T-helper 2 cell treated with Interferon-gamma antibody and Interleukin-4, amounts not matched to agents 100 ng/mL and 5 ng/mL, for 36 hours (primary cell): Measurements from ENCODE around the gene CCNY. TPM values are rescaled to one million over a fixed set of nuclear protein-coding genes. Genes with fewer than 3 reads are reported as not detected.

ENCODE experiments used
- intact Hi-C: fragments of 100-400 bp; cut with micrococcal nuclease; formaldehyde crosslinking; loops from one replicate; pipeline ENCODE4 v1.15.1; 2023
- total RNA-seq: library from RNA; stranded (reverse); gene quantifications from 2 replicates; pipeline ENCODE4 v1.2.3, GENCODE V29; 2022

Gene CCNY
- total RNA-seq, 1 donor from 2014 or later: 56.3 TPM

DNA sequence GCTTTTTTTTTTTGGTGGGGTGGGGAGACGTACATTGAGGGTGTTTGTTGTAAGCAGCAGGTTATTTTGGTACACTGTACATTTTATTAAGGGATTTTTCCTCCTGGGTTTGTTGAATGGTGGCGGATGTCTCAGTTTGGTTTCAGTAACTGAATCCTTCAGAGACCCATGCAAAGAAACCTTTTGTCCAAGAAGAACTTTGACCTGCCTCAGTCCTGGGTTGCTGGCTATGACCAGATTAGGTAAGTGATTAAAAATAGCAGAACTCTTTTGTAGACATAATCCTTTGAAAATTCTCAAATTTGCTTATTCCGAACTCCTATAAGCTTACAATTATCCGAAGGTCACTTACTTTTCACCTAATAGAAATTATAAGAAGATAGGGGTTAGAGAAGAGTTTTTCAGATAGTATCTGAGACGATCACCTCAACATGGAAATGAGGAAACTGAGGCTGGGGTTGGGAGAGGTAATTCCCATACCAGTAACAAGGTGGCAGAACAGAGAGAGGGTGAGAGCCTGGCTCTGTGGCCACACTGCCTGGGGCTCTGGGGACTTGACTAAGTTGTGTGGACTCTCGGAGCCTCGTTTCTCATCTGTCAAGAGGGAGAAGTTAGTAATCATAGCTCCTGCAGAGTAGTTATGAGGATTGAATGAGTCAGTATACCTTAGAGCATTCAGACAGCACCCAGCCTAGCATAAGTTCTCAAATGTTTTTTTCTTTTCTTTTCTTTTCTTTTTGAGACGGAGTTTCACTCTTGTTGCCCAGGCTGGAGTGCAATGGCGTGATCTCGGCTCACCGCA lies 87.4 kb downstream of the CCNY start:
- intact Hi-C loops: no loop called here

DNA sequence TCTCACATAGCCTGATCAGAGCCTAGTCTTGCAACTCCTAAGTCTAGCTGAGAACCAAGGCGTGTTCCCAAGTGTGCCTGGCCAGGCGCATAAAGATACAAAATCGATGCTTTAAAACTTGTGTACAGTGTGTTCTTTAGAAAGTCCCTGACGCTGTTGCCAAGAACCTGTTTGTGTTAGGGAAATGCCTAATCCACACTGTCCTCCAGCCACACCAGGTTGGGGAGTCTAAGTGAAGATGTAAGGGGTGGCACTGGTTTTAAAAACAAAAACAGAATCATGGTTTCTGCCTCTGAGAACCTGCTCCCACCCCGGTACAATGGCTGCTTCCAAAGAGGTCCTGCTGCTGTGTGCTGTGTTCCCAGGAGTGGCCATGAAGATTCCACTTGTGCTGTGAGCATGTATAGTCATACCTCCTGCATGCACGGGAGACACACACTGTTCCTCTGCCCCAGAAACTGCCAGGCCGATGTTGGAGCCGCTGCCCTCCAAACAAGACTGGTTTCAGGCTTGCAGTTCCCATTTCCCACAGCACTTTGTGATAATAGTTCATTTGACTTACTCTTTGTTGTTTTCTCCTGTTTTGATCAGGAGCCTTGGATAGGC lies 88.5 kb downstream of the CCNY start:
- intact Hi-C loops: no loop called here

DNA sequence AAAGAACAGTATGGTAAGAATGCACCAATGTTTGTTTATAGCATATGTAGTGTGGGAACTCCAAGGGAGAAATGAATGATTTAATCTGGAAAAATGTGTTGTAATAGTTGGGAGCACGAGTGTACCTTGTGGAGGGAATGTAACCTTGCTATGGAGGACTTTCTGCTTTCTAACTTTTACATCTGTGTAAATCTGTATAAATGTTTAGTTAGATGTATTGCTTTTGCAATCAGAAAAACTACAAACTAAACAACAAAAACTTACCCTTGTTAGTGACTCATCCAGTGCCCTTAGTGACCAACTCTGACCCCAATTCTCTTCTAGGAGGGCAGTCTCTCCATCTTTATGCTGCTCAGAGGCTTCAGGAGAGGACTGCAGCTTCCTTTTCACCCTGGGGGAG lies 89.3 kb downstream of the CCNY start:
- intact Hi-C loops: no loop called here

DNA sequence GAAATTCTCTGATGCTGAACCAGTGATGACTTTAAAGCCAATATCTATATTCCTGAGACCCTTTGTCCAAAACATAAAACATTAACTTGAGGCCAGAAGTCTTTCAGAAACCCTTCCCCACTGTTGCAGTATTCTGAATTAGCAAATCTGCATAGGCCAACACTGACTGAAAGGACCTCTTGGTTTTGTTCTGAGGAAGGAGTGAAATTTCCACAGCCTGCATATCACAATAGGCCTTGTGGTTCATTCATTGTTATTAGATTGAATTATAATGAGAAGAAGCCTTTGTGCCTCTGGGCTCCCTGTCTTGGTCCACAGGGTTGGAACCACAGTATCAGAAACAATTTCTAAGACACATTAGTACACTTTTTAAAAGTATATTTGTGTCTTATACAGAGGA lies 90.3 kb downstream of the CCNY start:
- intact Hi-C loops: no loop called here

DNA sequence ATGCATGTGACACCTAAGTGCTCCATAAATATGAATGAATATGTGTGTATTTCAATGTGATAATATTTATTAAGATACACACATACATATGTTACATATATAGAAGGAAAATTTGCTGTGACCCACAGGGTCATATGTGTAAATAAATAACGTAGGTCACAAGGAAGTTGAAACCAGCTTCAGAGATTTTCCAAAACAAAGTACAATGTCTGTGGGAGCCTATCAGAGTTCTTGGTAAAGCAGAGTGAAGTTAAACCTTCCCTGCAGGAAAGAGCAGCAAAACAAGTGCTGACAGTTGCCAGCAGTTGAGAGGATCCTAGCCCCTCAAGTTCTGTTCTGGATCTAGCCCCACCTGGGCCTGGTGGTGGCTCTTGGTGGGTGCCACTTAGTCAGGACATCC lies 91.2 kb downstream of the CCNY start:
- intact Hi-C loops: no loop called here

DNA sequence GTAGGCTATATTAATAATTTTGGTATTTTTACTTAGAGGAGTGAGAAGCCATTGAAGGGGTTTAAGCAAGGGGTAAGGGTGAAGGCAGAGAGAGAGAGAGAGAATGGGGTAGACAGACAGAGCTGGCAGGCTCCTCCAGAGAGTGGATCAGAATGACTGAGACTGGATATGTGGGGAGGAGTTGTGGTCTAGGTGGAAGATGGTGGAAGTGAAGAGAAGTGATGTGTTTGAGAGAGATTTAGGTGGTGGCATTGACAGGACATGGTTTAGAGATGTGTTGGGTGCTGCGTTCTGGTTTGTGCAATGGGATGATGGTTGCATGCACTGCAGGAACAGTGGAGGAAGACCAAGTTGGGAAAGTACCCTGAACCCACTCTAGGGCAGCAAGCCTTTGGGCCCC lies 92.2 kb downstream of the CCNY start:
- intact Hi-C loops: no loop called here

DNA sequence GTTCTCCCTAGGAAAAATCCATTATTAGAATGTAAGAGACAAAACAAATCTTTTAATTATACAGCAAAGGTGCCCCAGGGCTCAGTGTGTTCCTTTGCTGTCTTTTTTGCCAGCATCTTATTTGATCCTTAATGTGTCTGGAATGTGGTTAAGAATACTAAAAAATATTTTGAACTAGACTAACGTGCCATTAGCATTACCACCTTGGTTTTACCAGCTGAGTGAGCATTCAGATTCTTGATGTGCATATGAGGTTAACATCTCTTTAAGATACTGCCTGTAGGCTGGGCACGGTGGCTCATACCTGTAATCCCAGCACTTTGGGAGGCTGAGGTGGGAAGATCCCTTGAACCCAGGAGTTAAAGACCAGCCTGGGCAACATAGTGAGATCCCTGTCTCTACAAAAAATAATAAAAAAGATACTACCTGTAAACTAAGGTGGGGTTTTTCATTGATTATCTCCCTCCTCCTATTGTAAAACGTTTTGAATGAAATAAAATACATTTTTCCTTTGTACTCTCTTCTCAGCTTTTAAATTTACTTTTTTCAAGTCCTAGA lies 96.6 kb downstream of the CCNY start:
- intact Hi-C loops: no loop called here

DNA sequence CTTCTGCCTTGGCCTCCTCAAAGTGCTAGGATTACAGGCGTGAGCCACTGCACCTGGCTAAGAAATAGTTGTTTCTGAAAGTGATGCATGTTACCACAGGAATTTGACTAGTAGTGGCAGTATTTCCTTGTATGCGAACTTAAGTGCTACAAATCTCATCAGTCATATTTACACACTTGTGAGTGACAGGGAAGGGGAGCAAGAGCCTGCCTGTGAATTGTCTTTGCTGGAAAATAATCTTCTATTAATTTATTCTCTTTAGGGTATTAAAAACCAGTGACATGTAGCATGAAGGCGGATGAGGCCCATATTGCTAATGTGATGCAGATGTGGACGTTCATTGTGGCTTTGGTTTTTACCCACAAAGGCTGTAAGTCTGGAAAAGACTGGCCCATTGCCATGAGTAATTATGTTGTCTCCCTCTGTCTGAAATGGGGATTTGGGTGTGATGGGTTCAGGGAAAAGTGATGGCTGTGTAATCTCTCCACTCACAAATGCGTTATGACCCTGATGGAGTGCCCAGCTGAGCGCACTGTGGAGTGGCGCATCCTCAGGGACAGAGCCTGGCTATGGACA lies 97.6 kb downstream of the CCNY start:
- intact Hi-C loops: no loop called here

DNA sequence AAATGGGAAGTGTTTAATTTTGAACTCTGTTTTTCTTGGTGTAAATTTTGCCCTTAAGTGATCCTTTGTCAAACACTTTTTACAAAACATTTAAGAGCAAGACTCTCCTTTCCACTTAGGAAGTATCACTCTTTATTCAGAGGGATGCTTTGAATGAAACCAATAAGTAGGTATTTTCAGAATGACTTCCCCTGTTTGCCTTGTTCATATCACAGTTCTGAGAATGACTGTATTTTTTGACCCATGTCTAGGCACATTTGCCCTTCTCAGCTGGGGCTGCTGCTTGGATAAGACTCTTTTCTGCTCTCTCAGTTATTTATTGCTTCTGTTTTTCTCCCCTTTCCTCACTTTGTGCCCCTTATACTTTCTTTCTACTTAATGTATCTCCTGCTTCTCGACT lies 98.2 kb downstream of the CCNY start:
- intact Hi-C loops: no loop called here

DNA sequence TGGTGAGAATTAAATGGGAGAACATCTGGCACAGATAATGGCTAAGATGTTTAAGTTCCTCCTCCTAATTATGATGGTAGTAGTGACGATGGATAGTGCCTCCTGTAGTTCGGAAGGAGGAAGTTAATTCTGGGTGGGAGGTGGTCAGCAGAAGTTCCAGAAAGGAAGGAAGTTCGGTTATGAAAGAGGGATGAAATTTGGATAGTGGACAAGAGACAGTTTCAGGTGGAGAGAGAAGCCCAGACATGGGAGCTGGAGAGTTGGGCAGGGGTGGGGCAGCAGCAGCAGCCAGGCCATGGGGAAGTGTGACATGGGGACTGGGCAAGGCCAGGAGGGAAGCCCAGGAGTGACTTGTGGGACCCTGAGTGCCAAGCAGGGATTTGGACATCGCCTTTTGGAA lies 99.5 kb downstream of the CCNY start:
- intact Hi-C loops: no loop called here

DNA sequence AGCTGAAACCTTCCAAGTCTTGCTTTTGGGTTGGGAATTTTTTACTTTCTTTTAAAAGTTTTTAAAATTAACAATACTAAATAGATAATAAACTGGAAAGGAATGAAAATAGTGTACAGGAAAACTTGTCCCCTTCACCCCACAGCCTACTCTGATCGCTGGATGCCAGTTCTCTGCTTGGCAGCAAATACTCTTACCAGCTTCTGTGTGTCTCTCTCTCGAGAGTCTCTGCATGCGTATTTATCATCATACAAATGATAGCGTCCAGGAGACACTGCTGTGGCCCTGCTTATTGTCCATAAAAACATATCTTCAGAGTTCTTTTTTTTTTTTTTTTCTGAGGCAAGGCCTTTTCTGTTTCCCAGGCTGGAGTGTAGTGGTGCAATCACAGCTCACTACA lies 101.5 kb downstream of the CCNY start:
- intact Hi-C loops: no loop called here

DNA sequence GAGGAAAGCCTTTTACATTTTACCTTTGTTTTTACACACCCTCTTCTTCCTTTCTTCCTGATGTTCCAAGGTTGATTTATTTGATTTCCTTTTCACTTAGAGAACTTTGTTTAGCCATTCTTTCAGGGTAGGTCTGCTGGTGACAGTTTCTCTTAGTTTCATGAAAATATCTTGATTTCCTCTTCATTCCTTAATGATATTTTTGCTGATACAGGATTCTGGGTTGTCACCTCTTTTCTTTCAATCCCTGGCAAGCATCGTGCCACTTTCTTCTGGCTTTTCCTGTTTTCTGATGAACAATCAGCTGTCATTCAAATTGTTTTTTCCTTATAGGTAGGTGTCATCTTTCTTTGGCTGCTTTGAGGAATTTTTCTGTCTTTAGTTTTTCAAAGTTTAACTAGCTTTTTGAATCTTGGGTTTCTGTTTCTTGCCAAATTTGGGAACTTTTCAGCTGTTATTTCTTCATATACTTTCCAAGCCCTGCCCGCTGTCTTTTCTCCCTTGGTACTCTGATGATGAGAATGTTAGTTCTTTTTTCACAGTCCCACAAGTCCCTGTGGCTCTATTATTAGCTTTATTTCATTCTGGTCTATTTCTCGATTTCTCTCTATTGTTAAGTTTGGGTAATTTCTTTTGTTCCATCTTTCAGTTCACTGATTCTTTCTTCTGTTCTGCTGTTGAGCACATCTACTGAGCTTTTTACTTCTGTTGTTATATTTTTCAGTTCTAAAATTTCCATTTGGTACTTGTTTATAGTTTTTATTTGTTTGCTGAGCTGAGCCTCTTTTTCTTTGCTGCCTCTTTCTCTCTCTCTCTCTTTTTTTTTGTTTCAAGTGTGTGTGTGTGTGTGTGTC lies 102.6 kb downstream of the CCNY start:
- intact Hi-C loops: no loop called here

DNA sequence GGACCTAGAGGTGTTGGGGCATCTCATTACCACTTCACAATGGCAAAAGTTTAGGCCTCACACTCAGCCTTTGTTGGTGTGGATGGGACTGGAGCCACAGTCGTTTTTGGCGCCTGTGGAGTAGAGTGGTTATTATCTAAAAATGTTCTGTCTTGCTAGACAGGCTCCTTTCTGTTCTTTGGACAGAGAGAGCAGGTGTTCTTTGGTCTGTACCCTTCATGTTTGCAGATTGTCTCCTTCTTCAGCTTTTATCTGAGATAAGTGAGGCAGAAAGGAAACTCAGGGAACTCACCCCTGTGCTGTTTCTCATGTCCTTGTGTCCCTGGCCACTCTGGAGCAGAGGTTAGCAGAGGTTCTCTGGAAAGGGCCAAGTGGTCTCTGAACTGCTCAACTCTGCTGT lies 103.7 kb downstream of the CCNY start:
- intact Hi-C loops: no loop called here

DNA sequence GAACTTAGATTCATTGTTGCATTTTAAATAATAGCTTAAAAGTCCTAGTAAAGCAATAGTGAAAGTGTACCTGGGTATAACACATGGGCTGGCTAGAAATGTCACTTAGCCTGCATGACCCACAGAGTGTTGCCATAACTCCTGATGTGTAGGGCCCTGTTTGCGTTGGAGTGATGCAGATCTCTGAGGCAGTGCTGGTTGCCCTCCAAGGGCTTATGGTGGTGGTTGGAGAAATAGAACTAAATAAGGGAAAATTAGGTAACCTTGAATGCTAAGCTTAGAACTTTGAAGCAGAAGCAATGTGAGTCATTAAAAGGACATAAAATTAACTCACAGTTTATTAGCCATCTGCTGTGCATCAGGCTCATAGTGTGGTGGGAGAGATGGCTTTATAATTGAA lies 105.7 kb downstream of the CCNY start:
- intact Hi-C loops: no loop called here

DNA sequence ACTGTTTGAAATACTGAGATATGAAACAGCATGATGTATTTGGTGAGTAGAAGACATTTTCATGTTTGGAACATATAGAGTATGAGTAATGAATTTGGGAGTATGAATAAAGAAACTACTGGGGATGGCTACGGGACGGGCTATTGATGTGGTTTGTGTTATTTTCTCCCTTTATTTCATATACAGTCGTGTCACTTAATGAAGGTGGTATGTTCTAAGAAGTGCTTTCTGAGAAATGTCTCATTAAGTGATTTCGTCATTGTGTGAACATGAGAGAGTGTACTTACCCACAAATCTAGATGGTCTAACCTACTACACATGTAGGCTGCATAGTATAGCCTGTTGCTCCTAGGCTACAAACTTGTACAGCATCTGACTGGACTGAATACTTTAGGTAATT lies 106.3 kb downstream of the CCNY start:
- intact Hi-C loops: no loop called here

DNA sequence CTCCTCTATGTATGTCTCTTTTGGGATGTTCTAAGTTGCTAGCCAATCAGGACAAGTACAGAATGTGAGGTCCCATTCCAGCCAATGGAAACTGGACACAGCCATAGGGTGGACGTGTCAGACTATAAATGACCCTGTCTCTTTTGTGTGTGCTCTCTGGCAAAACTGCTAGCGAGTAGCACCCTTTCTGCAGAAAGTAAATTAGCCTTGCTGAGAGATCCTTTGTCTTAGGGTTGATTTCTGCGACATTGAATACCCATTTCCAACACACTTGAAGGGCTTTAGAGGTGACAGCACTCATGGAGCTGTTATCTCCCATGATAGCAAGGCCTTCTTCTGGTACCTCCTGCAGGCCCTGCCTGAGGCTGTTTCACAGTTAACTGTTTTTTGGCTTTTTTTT lies 107.5 kb downstream of the CCNY start:
- intact Hi-C loops: no loop called here

DNA sequence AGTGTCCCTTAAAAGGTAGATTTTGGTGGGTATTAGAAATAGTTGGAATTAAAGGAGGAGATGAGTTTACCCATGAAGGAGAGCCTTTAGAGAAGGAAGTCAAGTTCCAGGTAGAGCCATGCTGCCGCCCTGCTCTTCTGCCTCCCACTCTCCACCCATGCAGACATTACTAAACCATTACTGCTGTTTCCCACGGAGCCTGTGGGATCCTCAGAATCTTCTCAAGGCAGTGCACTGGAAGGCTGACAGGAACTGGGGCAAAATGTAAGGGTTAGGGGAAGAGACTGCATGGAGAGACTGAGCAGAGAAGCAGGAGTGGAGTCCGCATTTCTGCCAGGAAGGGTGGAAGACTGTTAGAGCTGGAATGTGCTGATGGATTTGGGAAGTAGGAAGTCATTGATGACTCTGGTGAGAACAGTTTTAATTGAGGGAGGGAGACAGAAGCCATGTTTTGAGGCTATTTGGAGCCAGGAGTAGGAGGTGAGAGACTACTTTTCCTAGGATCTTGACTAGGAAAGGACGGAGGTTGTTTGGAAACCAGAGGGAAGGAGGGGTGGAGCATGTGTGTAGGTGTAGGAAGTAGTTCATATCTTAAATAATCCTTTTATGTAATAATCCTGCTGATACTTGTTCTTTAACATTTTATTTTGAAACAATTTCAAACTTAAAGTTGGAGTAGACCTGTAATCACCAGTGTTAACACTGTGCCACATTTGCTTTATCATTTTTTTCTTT lies 109.0 kb downstream of the CCNY start:
- intact Hi-C loops: loop anchor here (5.0 kb wide), 1 partner anchor 108 kb away; the partner anchor contains the start of gene CCNY

DNA sequence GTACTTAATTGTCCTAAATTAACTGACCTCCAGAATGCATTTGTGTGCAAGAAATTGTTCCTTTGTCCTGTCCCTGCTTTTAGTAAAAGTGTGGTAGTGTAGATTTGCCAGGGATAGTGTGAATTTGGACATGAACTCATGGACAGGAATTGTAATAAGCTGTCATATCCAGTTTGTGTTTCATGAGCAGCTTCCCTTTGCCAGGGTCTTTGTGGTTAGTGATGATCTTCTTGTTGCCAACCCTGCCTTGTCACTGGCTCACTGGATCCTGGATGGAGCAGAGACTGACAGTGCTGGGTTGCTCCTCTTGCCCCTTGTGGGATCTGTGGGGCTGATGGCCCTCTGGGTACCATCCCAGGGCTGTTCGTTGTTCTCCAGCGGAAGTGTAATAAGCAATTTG lies 110.1 kb downstream of the CCNY start:
- intact Hi-C loops: loop anchor here (5.0 kb wide), 1 partner anchor 109 kb away; the partner anchor contains the start of gene CCNY

DNA sequence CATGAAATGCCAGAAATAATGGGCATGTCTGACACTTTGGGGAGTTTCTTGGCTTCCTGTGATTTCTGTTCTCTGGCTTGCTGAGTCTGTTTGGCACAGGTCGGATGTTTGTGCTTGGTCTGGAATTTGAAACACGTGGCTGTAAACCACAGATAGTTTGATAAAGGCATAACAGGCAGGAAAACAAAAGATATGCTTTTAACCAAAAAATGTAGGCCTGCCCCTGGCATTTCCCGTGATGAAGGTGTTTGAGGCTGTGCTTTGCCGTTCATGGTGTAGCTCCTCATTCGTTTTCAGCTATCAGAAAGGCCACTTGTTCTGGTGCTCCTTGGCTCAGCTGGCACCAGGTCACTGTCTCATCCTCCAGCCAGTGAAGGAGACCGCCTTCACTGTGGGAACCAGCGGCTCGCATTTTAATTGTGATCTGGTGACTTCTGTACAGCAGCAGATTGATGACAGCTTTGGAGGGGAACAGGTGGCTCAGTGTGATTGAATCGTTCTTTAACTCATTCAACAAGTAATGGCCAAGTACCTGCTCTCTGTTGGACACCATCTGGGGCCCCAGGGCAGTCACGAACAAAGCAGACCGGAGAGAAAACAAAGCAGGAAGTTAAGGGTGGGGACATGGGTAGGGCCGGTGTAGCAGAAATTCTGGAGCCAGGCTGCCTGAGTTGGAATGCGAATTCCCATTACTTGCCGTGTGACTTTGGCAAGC lies 111.5 kb downstream of the CCNY start:
- intact Hi-C loops: loop anchor here (5.0 kb wide), 1 partner anchor 111 kb away; the partner anchor contains the start of gene CCNY
